Erythroblast (primary cell): Measurements from ENCODE around the gene MRPL37.

ENCODE experiments used
- DNase-seq, 2 experiments: peaks; one replicate each; lab custom pipeline; 2025; lab: John Stamatoyannopoulos, UW
- GATA1 ChIP-seq: IDR thresholded peaks from 2 replicates; pipeline ENCODE4 v1.6.1; 2011; ENCODE audit warnings: low read depth, mild to moderate bottlenecking, control low read depth, low read length, moderate library complexity
- POLR2A ChIP-seq: IDR thresholded peaks from 2 replicates; pipeline ENCODE4 v1.6.1; 2011; ENCODE audit warnings: mild to moderate bottlenecking, low read length

MRPL37 gene

DNA sequence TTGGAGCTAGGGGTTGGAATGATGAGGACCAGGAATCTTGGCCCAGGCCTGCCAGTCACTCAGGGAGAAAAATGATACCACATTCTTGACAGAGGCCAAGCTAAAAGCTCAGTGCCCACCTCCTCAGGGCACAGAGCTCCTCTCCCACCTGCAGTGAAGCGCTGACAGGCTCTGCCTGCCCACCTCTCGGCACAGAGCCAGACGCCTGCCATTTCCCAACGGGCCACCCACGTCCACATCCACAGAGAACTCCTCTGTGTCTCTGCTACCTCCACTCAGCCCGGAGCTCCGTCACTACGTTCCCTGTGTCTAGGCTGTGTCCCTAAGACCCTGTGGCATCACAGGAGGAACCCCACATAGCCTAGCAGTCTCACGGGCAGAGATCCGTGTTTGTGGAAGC is 60.8 kb downstream of the MRPL37 start:
- DNase-seq = no peak
- TF ChIP-seq POLR2A (no peak), GATA1 (no peak)

DNA sequence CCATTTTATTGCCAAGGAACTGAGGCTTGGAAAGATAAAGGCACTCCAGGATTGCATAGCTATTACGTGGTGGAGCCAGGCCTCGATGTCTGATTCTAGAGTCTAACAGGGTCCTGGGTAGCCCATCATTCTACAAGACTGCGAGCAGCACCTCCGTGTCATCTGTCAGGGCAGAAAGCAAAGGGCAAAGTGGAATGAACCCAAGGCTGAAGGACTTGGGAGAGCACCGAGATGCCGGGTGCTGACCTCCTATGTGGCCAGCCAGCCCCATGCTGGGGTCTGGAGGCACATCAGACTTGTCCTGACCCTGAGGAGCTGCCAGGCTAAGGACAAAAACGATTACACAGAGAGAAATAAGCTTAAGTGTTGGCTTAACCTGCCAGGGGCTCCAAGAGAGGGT is 62.3 kb downstream of the MRPL37 start:
- no peak for DNase-seq

DNA sequence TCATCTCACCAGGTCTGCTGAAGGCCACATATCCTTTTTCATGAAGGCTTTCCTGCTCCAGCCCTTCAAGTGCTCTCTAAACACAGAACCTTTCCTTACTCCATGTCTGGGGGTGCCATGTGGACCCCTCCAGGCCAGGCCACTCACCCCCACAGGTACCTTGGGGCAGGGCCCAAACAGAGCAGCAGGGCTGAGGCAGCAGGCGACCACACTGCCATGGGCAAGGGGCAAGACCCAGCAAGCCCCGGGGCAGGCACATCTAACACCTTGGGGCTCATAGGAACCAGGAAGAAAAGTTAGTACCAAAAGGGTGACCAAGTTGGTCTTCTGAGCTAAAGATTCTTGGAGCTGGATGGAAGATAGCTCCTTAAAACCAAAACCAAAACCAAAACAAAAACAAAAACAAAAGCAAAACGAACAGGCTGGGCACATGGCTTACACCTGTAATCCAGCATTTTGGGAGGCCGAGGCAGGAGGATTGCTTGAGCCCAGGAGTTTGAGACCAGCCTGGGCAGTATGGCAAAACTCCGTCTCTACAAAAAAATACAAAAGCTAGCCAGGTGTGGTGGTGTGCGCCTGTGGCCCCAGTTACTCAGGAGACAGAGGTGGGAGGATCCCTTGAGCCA is 63.7 kb downstream of the MRPL37 start:
- no peak for TF ChIP-seq POLR2A
- TF ChIP-seq GATA1 = no peak
- DNase-seq = no peak

More for the DNA sequence above, 62.3 kb downstream of the MRPL37 start:
- TF ChIP-seq POLR2A (no peak), GATA1 (no peak)

GRCh38 chr1:54265126-54265525 is 65.2 kb downstream of the MRPL37 start:
- TF ChIP-seq POLR2A (no peak), GATA1 (no peak)
- no peak for DNase-seq

- no peak for TF ChIP-seq POLR2A
- TF ChIP-seq GATA1 = no peak
- no peak for DNase-seq
Measured at GRCh38 chr1:54265659-54266058, 65.7 kb downstream of the MRPL37 start.

DNA sequence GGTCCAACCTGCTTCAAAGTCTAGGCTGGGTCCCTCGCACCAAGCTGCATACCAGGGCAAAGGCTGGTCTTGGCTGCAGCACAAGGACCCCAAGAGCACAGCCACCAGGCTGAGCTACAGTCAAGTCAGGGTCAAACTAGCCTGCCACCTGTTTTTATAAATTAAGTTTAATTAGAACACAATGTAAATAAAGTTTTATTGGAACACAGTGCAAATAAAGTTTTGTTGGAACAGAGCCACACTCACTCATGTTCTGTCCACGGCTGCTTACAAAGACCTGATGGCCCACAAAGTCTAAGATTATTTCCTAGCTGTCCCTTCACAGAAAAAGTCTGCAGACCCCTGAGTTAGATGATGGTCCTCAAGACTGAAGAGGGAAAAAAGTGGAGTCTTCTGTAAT is 66.2 kb downstream of the MRPL37 start:
- no peak for DNase-seq
- TF ChIP-seq POLR2A (no peak), GATA1 (no peak)

DNA sequence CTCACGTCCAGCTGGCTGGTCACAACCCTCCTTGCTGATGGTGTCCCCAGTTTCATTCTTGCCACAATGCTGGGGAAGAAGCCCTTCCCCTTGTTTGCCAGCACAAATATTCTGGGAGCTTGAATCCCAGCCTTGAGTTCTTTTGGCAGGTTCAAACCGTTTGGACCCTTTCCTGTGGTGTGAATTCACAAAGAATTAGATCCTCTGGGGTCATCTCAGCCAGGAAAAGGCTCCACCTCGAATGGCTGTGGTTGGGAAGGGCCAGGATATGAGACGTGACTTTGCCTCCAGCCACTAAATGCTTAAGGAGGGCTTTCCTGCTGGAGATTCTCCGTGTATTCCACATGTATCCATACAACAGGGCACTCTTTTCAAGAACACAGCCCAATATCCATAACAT is 66.9 kb downstream of the MRPL37 start:
- no peak for DNase-seq
- TF ChIP-seq POLR2A = no peak
